GM12878 (cell line): ENCODE measurements around the gene MINDY3. TPM values are rescaled to one million over a fixed set of nuclear protein-coding genes. Genes with fewer than 3 reads are reported as not detected.

Source experiments
- ATAC-seq: fragments of 200-7000 bp; cut with Tn5 transposase; 3 replicates; pipeline ENCODE4 v1.9.1; 2020; ENCODE audit warnings: mild to moderate bottlenecking, moderate library complexity
- BruUV-seq: library from RNA; stranded (reverse); fragments of 400-500 nt; replicated peaks from 2 replicates; lab custom pipeline; 2021; lab: Mats Ljungman, UMichigan
- CTCF ChIA-PET: fragments of 300-600 bp; sonication (Branson Sonifier 250); formaldehyde crosslinking; extraction: SDS; loops from one replicate; lab custom pipeline; 2021; ENCODE audit warnings: inconsistent platforms; lab: Yijun Ruan, JAX
- POLR2A ChIA-PET: fragments of 350-600 bp; formaldehyde crosslinking; extraction: SDS; loops from one replicate; lab custom pipeline; 2021; ENCODE audit warnings: inconsistent platforms; lab: Charles Lee
- RAD21 ChIA-PET: fragments of 300-600 bp; sonication (Branson Sonifier 250); formaldehyde crosslinking; loops from one replicate; lab custom pipeline; 2023; ENCODE audit warnings: antibody characterized with exemption; ENCODE audit not compliant: unreplicated experiment; lab: Charles Lee
- SMC1A ChIA-PET: fragments of 300-600 bp; sonication (Branson Sonifier 250); formaldehyde crosslinking; loops from one replicate; lab custom pipeline; 2023; ENCODE audit not compliant: unreplicated experiment, uncharacterized antibody; lab: Charles Lee
- DNase-seq: peaks from one replicate; pipeline ENCODE4 v3.0.0-alpha.2; 2011; ENCODE audit warnings: low read depth, low spot score
- FAIRE-seq: peaks from 3 replicates; lab custom pipeline; 2011; peaks lifted over from hg19 to GRCh38; lab: Jason Lieb, UNC
- H2AFZ ChIP-seq: 2 replicates; pipeline ENCODE4 v1.6.0; 2011; ENCODE audit warnings: low read depth, low read length, control low read depth; ENCODE audit not compliant: control insufficient read depth
- H3K27ac ChIP-seq: 2 replicates; pipeline ENCODE4 v1.5.1; 2011; ENCODE audit warnings: control low read depth; ENCODE audit not compliant: control insufficient read depth, insufficient read depth
- H3K27me3 ChIP-seq, 2 experiments: replicated peaks in 1 of 2; 2 replicates each; pipeline versions ENCODE4 v1.6.0 to v1.6.1; 2011; ENCODE audit warnings: low read length in 1 of 2; ENCODE audit not compliant: control insufficient read depth in 2 of 2, insufficient read depth in 2 of 2
- H3K36me3 ChIP-seq, 2 experiments: 2 replicates each; pipeline ENCODE4 v1.5.1; 2011; ENCODE audit warnings: low read length in 1 of 2; ENCODE audit not compliant: control insufficient read depth in 2 of 2, insufficient read depth in 2 of 2
- H3K4me1 ChIP-seq: 2 replicates; pipeline ENCODE4 v1.6.1; 2011; ENCODE audit warnings: mild to moderate bottlenecking, low read length, moderate library complexity, mixed read lengths; ENCODE audit not compliant: control insufficient read depth, insufficient read depth
- H3K4me2 ChIP-seq: 2 replicates; pipeline ENCODE4 v1.6.0; 2011; ENCODE audit warnings: control low read depth; ENCODE audit not compliant: control insufficient read depth, insufficient read depth
- H3K4me3 ChIP-seq: fragments of 200-600 bp; sonication (generic); 2 replicates; pipeline ENCODE4 v1.5.1; 2016
- H3K79me2 ChIP-seq: 2 replicates; pipeline ENCODE4 v1.6.0; 2011; ENCODE audit warnings: low read length; ENCODE audit not compliant: control insufficient read depth, insufficient read depth
- H3K9ac ChIP-seq: 2 replicates; pipeline ENCODE4 v1.8.0; 2011; ENCODE audit warnings: low read length, control low read depth, mixed read lengths; ENCODE audit not compliant: control insufficient read depth, insufficient read depth
- H3K9me3 ChIP-seq: replicated peaks from 3 replicates; pipeline ENCODE4 v1.5.1; 2011; ENCODE audit warnings: mild to moderate bottlenecking, low read length; ENCODE audit not compliant: control insufficient read depth, insufficient read depth
- H4K20me1 ChIP-seq: 2 replicates; pipeline ENCODE4 v1.6.0; 2011; ENCODE audit not compliant: control insufficient read depth, insufficient read depth
- DPF2 ChIP-seq: fragments of 450-650 bp; IDR thresholded peaks from 2 replicates; pipeline ENCODE4 v1.6.1; 2017; ENCODE audit warnings: mild to moderate bottlenecking
- ESRRA ChIP-seq: IDR thresholded peaks from 2 replicates; pipeline ENCODE4 v1.6.1; 2012; ENCODE audit warnings: mild to moderate bottlenecking, low read length, improper control_type of control experiment
- HDAC2 ChIP-seq: fragments of 200-600 bp; sonication (generic); IDR thresholded peaks from 2 replicates; pipeline ENCODE4 v1.6.1; 2017
- KAT2A ChIP-seq: conservative IDR thresholded peaks from 2 replicates; pipeline ENCODE4 v1.6.1; 2011; ENCODE audit warnings: low read depth, low read length; ENCODE audit not compliant: control insufficient read depth
- MEF2A ChIP-seq: IDR thresholded peaks from 2 replicates; pipeline ENCODE4 v1.6.1; 2011; ENCODE audit warnings: low read depth, mild to moderate bottlenecking, low read length, moderate library complexity; ENCODE audit not compliant: insufficient read depth
- MYB ChIP-seq: fragments of 150-350 bp; IDR thresholded peaks from 2 replicates; pipeline ENCODE4 v1.6.1; 2014; ENCODE audit warnings: mild to moderate bottlenecking, low read depth, low read length, borderline replicate concordance
- POLR2A ChIP-seq: IDR thresholded peaks from 2 replicates; pipeline ENCODE4 v1.6.1; 2011; ENCODE audit warnings: low read depth, mild to moderate bottlenecking, low read length
- SMARCA5 ChIP-seq: fragments of 450-650 bp; IDR thresholded peaks from 2 replicates; pipeline ENCODE4 v1.6.1; 2017; ENCODE audit warnings: mild to moderate bottlenecking
- TCF7 ChIP-seq: IDR thresholded peaks from 2 replicates; pipeline ENCODE4 v1.6.1; 2014; ENCODE audit warnings: antibody characterized with exemption, borderline replicate concordance
- ZNF622 ChIP-seq: fragments of 450-650 bp; IDR thresholded peaks from 2 replicates; pipeline ENCODE4 v1.6.1; 2017; ENCODE audit warnings: mild to moderate bottlenecking, inconsistent platforms
- WGBS: methylation state at CpG from one replicate; pipeline ENCODE4 v1.1.6; 2016; ENCODE audit warnings: low lambda C conversion rate; ENCODE audit not compliant: insufficient replicate concordance, insufficient coverage; ENCODE audit errors: missing lambda C conversion rate; 5-methylcytosine and 5-hydroxymethylcytosine counted together
- in situ Hi-C: fragments of 300-500 bp; cut with MboI; formaldehyde crosslinking; loops from 9 replicates; pipeline ENCODE4 v1.14.3; 2018; ENCODE audit warnings: mixed read lengths
- intact Hi-C: fragments of 100-400 bp; cut with micrococcal nuclease; formaldehyde crosslinking; loops from one replicate; pipeline ENCODE4 v1.14.2; 2022; ENCODE audit not compliant: unreplicated experiment
- polyA plus RNA-seq, 11 experiments: library from polyadenylated mRNA; depleted of rRNA in 4 of 11; unstranded in 6 of 11; stranded (reverse) in 5 of 11; fragments of >200 nt; fragmentation: Nextera tagmentation in 4 of 11; fragmentation: Illumina TruSeq in 1 of 11; extraction: Ambion mirVana in 4 of 11; extraction: Trizol in 1 of 11; gene quantifications; 1 replicate in 1 of 11; 2 replicates in 10 of 11; pipeline versions ENCODE4 v1.2.1 to v1.2.3, GENCODE V29; 2011 to 2016; ENCODE audit warnings: inconsistent platforms in 2 of 11, missing spikeins in 2 of 11, low read depth in 1 of 11
- total RNA-seq, 4 experiments: library from RNA; depleted of rRNA in 3 of 4; stranded (reverse); fragments of >200 nt in 3 of 4; fragmentation: Illumina TruSeq in 1 of 4; extraction: Trizol in 1 of 4; gene quantifications; 2 replicates each; pipeline versions ENCODE4 v1.2.1 to v1.2.3, GENCODE V29; 2013 to 2021
- TF ChIP-seq, protein P1 (sequence below): IDR thresholded peaks from 2 replicates; pipeline ENCODE4 v1.6.1; 2011; ENCODE audit warnings: low read depth, low read length, improper control_type of control experiment, borderline replicate concordance
- TF ChIP-seq, protein P2 (sequence below): fragments of 450-650 bp; formaldehyde crosslinking; IDR thresholded peaks from 2 replicates; pipeline ENCODE4 v1.5.0; 2022; ENCODE audit warnings: mild to moderate bottlenecking, missing genetic modification characterization
- TF ChIP-seq, protein P3 (sequence below): fragments of 450-650 bp; IDR thresholded peaks from 2 replicates; pipeline ENCODE4 v1.6.1; 2018; ENCODE audit warnings: borderline replicate concordance, mild to moderate bottlenecking; ENCODE audit not compliant: partially characterized antibody

Gene MINDY3
- total and polyA plus RNA-seq, 10 of the 15 experiments (the other 5 are each of a cell fraction or from before 2014, with no cell fraction given): 12.0 to 23.6 (median 15.7) TPM

DNA sequence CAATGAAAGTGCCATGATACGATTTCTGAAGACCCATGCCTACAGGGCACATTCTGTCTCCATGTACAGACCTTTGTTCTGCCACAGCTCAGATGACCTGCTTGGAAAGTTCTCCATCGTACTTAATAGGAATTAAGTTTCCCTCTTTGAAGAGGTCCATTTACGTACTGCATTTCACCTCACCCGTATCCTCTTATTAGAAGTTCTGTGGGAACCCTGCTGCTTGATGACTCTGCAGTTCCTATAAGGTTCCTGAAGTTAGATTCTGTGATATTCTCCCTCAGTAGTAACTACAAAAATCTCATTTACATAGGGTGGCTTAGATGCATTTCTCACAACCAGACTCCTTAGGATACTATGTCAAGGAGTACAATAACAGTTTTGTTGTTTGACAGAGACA is 50.9 kb downstream of the MINDY3 start:
- no peaks in the 10 kb centered on the region for H3K9me3 ChIP-seq
- SMC1A ChIA-PET: no interaction called here
- RAD21 ChIA-PET: no interaction called here
- no peak overlapping the region for H3K4me3 ChIP-seq
- CTCF ChIA-PET: no interaction called here
- DNase-seq (no peak), FAIRE-seq (no peak)
- in situ Hi-C loops: no loop called here
- POLR2A ChIA-PET: no interaction called here
- no peak overlapping the region for H3K4me2 ChIP-seq
- peaks cover 0 to 12% of the 10 kb centered on the region in 2 experiments; a peak in 2 of 4 replicates for H3K36me3 ChIP-seq
- no peak overlapping the region for H3K9ac ChIP-seq
- TF ChIP-seq DPF2 (no peak), KAT2A (no peak), POLR2A (no peak), MYB (no peak), ESRRA (no peak), TCF7 (no peak), HDAC2 (no peak), ZNF622 (no peak), SMARCA5 (no peak), MEF2A (no peak)
- TF ChIP-seq, protein P1, sequence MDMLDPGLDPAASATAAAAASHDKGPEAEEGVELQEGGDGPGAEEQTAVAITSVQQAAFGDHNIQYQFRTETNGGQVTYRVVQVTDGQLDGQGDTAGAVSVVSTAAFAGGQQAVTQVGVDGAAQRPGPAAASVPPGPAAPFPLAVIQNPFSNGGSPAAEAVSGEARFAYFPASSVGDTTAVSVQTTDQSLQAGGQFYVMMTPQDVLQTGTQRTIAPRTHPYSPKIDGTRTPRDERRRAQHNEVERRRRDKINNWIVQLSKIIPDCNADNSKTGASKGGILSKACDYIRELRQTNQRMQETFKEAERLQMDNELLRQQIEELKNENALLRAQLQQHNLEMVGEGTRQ: no peak
- TF ChIP-seq, protein P2, sequence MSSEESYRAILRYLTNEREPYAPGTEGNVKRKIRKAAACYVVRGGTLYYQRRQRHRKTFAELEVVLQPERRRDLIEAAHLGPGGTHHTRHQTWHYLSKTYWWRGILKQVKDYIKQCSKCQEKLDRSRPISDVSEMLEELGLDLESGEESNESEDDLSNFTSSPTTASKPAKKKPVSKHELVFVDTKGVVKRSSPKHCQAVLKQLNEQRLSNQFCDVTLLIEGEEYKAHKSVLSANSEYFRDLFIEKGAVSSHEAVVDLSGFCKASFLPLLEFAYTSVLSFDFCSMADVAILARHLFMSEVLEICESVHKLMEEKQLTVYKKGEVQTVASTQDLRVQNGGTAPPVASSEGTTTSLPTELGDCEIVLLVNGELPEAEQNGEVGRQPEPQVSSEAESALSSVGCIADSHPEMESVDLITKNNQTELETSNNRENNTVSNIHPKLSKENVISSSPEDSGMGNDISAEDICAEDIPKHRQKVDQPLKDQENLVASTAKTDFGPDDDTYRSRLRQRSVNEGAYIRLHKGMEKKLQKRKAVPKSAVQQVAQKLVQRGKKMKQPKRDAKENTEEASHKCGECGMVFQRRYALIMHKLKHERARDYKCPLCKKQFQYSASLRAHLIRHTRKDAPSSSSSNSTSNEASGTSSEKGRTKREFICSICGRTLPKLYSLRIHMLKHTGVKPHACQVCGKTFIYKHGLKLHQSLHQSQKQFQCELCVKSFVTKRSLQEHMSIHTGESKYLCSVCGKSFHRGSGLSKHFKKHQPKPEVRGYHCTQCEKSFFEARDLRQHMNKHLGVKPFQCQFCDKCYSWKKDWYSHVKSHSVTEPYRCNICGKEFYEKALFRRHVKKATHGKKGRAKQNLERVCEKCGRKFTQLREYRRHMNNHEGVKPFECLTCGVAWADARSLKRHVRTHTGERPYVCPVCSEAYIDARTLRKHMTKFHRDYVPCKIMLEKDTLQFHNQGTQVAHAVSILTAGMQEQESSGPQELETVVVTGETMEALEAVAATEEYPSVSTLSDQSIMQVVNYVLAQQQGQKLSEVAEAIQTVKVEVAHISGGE (CRISPR knock-in tag): no peak
- TF ChIP-seq, protein P3, sequence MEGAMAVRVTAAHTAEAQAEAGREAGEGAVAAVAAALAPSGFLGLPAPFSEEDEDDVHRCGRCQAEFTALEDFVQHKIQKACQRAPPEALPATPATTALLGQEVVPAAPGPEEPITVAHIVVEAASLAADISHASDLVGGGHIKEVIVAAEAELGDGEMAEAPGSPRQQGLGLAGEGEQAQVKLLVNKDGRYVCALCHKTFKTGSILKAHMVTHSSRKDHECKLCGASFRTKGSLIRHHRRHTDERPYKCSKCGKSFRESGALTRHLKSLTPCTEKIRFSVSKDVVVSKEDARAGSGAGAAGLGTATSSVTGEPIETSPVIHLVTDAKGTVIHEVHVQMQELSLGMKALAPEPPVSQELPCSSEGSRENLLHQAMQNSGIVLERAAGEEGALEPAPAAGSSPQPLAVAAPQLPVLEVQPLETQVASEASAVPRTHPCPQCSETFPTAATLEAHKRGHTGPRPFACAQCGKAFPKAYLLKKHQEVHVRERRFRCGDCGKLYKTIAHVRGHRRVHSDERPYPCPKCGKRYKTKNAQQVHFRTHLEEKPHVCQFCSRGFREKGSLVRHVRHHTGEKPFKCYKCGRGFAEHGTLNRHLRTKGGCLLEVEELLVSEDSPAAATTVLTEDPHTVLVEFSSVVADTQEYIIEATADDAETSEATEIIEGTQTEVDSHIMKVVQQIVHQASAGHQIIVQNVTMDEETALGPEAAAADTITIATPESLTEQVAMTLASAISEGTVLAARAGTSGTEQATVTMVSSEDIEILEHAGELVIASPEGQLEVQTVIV: no peak
- TF ChIP-seq, all 136 proteins: peak for 0
- WGBS: 98% methylated on average over 4 of the region's 4 CpGs
- ATAC-seq: no peak
- intact Hi-C loops: no loop called here
- no peak overlapping the region for H3K27ac ChIP-seq
- H3K4me1 ChIP-seq: no peaks in the 10 kb centered on the region
- no peaks in the 10 kb centered on the region for H3K27me3 ChIP-seq
- BruUV-seq: no TSS peak
- H4K20me1 ChIP-seq: no peaks in the 10 kb centered on the region
- no peak overlapping the region for H2AFZ ChIP-seq
- no peaks in the 10 kb centered on the region for H3K79me2 ChIP-seq
